ENCODE measurements around the gene CRYBG2.

The CRYBG2 gene

DNA sequence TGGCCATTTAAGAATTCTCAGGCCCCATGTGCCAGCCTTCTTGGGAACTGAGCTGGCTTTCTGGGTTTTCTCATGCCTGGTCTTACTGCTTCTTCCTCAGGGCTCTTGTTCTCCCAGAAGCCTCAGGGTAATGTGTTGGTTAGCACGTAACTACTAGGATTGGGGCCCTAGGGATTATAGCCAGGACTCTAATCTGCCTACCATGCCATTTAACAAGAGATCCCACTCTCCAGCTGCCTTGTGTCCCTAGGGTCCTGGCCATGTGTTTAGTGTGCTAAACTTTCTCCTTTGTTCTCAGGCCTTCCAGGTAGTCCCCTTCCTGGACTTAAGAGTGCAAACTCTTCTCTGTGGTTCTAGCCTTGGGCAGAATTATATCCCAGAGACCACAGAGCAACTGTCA, 76.2 kb downstream of the CRYBG2 start:
- no peak for TF ChIP-seq CTCF (IDR thresholded peaks at IDR 0.05; ENCODE audit: control extremely low read depth, extremely low read depth, low read depth, missing control alignments)
- no peak for DNase-seq (ENCODE audit: extremely low spot score)
- ChIA-PET CTCF (interaction anchor here (0.9 to 21.9 kb wide), 8 partner anchors 8 to 139 kb away, joined by 3 to 690 read pairs (median 29); partner anchors contain the start of genes CD52, CEP85 and UBXN11), POLR2A (no interaction called here)

GRCh38 chr1:26277261-26277661, 76.7 kb downstream of the CRYBG2 start:
- ChIA-PET CTCF (interaction anchor here (0.9 to 21.9 kb wide), 10 partner anchors 8 to 140 kb away, joined by 3 to 690 read pairs (median 26); partner anchors contain the start of genes CD52, CEP85 and UBXN11), POLR2A (no interaction called here)
- TF ChIP-seq CTCF (IDR thresholded peaks at IDR 0.05; ENCODE audit: control extremely low read depth, extremely low read depth, low read depth, missing control alignments) = no peak
- DNase-seq (ENCODE audit: extremely low spot score) = no peak

GRCh38 chr1:26276432-26276838, 77.5 kb downstream of the CRYBG2 start:
- no peak for DNase-seq (ENCODE audit: extremely low spot score)
- ChIA-PET POLR2A (no interaction called here), CTCF (interaction anchor here (0.8 to 21.9 kb wide), 18 partner anchors 9 to 153 kb away, joined by 3 to 690 read pairs (median 10); partner anchors contain the start of genes CD52, CEP85 and UBXN11)
- no peak for TF ChIP-seq CTCF (IDR thresholded peaks at IDR 0.05; ENCODE audit: control extremely low read depth, extremely low read depth, low read depth, missing control alignments)

DNA sequence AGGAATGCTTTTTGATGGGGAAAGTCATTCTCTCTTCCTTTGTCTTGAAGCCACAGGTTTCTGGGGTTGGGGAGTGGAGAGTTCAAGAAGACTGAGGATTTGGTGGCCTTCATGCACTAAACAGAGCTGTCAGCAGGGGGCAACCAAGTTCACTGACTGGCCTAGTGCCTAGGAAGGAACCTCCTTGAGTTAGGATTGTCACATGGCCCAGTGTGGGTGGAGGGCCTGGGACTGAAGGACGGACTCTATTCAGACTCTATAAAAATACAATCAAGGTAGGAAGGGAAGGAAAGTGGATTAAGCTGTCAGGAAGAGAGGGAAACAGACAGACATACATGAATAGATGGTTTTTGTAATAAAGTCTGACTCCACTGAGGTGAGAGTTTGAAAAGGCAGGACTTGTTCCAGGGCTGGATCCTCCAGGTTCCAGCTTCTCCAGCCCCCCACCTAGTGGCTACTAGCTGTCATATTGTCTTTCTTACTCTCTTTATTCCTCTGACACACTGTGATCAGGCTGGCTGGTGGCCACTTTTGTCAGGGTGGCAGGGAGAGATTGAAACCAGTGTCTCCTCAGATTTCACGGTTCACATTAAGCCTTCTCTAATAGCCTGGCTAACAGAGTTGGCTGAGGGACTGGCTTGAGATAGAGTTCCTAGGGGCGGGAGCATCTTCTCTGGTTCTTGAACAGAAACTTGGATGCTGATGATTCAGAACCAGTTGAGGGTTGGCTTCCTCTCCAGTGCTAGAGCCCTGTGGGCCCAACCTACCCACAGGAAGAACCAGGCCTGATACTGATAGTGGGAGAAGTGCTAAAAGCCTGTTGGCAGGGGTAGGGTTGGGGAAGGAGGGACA, 78.1 kb downstream of the CRYBG2 start:
- peak; percentile 81 for DNase-seq (ENCODE audit: extremely low spot score)
- CTCF ChIA-PET = interaction anchor here (0.8 to 21.9 kb wide), 24 partner anchors 9 to 182 kb away, joined by 3 to 690 read pairs (median 6); partner anchors contain the start of genes CD52, CEP85, UBXN11 and ZNF593
- TF ChIP-seq CTCF (IDR thresholded peaks at IDR 0.05; ENCODE audit: control extremely low read depth, extremely low read depth, low read depth, missing control alignments) = peak; percentile 87
- POLR2A ChIA-PET = no interaction called here

DNA sequence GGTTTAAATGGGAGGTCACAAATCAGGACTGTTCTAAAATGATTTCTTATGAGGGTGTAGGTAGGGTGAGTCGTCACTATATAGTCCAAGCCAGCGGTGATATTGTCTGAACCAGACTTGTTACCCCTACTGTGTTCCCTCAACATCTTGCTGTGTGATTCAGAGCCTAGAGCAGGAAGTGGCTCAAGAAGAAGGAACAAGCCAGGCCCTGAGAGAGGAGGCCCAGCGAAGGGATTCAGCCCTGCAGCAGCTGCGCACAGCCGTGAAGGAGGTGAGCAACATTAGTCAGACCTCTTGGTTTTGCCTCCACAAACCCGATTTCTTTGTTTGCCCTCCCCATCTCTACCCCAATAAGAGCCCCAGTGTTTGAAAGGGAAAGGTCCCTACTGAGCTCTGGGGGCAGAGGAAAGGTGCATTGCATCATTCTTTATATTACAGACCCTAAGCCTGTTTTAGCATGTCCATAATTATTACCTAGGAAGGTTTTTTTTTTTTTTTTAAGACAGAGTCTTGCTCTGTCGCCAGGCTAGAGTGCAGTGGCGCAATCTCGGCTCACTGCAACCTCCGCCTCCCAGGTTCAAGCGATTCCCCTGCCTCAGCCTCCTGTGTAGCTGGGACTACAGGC, 79.0 kb downstream of the CRYBG2 start:
- POLR2A ChIA-PET = no interaction called here
- no peak for TF ChIP-seq CTCF (IDR thresholded peaks at IDR 0.05; ENCODE audit: control extremely low read depth, extremely low read depth, low read depth, missing control alignments)
- no peak for DNase-seq (ENCODE audit: extremely low spot score)
- CTCF ChIA-PET = interaction anchor here (0.8 to 21.9 kb wide), 24 partner anchors 10 to 183 kb away, joined by 3 to 690 read pairs (median 6); partner anchors contain the start of genes CD52, CEP85, UBXN11 and ZNF593
